Measurements from ENCODE around the gene YTHDF1.

The YTHDF1 gene

GRCh38 chr20:63182946-63183415 lies 33.0 kb downstream of the YTHDF1 start:
- no peak overlapping the region for H3K4me3 ChIP-seq (ENCODE audit: low read depth, low read length)
- TF ChIP-seq, protein P1, sequence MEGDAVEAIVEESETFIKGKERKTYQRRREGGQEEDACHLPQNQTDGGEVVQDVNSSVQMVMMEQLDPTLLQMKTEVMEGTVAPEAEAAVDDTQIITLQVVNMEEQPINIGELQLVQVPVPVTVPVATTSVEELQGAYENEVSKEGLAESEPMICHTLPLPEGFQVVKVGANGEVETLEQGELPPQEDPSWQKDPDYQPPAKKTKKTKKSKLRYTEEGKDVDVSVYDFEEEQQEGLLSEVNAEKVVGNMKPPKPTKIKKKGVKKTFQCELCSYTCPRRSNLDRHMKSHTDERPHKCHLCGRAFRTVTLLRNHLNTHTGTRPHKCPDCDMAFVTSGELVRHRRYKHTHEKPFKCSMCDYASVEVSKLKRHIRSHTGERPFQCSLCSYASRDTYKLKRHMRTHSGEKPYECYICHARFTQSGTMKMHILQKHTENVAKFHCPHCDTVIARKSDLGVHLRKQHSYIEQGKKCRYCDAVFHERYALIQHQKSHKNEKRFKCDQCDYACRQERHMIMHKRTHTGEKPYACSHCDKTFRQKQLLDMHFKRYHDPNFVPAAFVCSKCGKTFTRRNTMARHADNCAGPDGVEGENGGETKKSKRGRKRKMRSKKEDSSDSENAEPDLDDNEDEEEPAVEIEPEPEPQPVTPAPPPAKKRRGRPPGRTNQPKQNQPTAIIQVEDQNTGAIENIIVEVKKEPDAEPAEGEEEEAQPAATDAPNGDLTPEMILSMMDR (IDR thresholded peaks at IDR 0.05; ENCODE audit: low read depth, low read length), result no peak

DNA sequence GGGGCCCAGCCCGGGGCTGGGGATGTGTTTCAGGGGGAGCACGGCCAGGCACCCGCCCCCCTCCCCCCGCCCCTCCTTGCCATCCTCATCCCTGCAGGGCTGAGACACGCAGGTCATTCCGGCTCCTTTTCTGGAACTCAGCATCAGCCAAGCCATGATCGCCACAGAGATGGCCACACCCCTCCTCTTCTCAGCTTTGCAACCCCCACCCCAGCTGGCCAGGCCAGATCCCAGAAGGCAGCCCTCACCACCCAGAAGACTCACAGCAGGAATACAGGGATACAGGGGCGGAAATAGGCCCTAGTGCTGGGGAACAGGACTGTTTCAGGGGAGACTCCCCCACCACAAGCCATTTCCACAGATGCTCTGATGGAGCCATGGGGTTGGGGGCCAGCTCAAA lies 33.5 kb downstream of the YTHDF1 start:
- H3K4me3 ChIP-seq (ENCODE audit: low read depth, low read length), result no peak overlapping the region
- TF ChIP-seq, protein P1 (IDR thresholded peaks at IDR 0.05; ENCODE audit: low read depth, low read length), result no peak

- TF ChIP-seq, protein P1 (IDR thresholded peaks at IDR 0.05; ENCODE audit: low read depth, low read length), result no peak
- H3K4me3 ChIP-seq (ENCODE audit: low read depth, low read length), result no peak overlapping the region
Measured at GRCh38 chr20:63181226-63181625, 34.7 kb downstream of the YTHDF1 start.

DNA sequence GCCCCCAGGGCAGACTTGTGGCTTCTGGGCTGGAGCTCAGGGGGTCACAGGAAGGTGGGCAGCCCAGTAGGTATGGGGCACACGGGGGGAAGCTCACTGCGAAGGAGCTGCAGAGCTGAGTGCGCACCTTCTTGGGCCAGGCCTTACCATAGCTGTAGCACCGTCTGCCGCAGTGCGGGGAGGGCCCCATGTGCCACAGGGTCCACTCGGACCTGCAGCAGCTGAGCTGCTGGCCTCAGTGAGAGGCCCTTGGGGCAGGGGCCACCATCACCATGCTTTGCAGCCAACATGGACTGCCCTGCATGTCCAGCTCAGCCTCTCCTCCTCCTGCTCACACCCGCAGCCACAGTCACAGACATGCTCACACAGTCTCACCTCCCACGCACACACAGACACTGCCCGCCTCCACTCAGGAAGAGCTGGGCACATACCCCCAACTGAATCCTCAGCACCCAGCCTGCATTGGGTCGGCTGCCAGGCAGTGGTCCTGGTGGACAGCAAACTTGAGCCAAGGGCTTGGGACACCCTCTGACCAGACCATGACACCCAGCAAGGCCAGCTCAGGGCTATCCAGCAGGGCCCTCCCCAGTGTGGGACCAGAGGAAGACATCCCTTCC lies 35.3 kb downstream of the YTHDF1 start:
- no peak overlapping the region for H3K4me3 ChIP-seq (ENCODE audit: low read depth, low read length)
- TF ChIP-seq, protein P1 (IDR thresholded peaks at IDR 0.05; ENCODE audit: low read depth, low read length), result no peak

DNA sequence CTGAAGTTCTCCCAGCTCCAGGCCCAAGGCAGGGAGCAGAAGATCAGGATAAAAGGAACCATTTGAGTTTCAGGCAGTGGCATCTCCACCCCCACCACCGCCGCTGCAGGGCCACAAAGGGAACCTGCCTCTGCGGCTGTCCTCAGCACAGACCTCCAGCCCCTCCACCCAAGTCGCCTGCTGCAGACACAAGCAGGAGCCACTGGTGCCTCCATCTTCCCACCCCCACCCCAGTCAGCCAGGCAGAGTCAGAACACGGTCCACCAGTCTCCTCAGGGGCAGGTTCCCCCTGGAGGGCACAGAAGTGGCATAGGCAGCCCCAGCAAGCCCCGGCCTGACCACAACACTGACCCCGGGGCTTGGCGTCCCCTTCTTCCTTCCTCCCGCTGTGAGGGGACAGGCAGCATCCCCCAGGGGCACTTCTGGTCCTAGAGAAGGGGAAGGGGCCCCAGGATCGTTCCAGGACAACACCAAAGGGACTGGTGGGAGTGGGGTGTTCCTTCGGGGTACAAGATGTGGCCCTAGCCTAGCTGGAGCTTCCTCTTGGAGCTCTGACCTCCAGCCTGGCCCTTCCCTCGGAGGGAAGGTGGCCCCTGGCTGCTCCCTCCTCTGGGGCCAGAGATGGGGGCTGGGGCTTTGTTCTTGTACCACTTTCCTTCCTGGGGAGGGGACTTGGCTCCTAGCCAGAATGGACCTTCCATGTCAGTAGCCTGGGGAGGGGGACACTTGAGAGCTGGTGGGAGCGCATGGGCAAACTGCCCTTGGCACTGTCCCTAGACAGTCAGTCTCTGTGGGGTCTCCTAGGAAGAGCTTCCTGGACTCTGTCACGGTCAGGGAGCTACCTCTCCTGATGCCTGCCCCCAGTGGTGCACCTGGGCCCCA lies 36.0 kb downstream of the YTHDF1 start:
- no peak overlapping the region for H3K4me3 ChIP-seq (ENCODE audit: low read depth, low read length)
- TF ChIP-seq, protein P1 (IDR thresholded peaks at IDR 0.05; ENCODE audit: low read depth, low read length), result no peak

DNA sequence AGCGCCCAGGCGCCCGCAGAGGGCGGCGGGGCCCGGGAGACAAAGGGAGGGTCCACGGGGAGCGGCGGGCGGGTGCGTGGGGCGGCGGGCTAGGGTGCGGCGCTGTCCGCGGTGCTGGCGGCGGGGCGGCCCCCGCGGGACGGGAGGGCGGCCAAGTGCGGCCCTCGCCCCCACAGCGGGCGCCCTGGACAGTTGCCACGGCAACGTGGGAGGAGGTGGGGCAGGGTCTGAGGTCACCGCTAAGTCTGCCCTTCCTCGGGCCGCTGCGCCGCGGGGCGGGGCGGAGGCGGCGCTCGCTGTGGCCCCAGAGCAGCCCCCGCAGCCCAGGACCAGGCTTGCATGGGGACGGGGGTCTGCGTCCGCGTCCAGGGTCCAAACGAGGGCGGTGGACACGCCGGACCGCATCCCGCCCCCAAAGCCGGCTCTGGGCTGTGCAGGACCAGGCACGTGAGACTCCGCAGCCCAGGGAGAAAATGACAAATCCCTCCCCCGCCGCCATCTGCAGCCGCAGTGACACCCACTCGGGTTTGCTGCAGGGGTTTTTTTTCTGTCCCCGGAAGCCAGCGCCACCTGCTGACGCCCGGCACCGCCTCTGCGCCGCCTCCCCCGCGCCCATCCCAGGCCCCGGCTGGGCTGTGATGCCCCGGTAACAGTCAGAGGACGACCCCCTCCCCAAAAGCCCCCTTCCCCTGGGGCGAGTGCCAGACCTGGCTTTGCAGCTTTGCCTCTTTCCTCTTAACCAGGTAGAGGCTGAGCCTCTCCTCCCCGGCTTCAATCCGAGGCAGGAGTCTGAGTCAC lies 36.8 kb downstream of the YTHDF1 start:
- TF ChIP-seq, protein P1 (IDR thresholded peaks at IDR 0.05; ENCODE audit: low read depth, low read length), result peak; percentile 27; the same call in 1 of the 2 replicates
- no peak overlapping the region for H3K4me3 ChIP-seq (ENCODE audit: low read depth, low read length)
